Measurements from ENCODE around the gene ATP8A2.

The ATP8A2 gene

GRCh38 chr13:25901460-25902376 is 529.9 kb downstream of the ATP8A2 start:
- Histone ChIP-seq H3K27ac (no peak overlapping the region), H3K4me1 (ENCODE audit: control insufficient read depth in 1 of 2, insufficient read depth in 1 of 2, low read depth in 1 of 2, low read length in 1 of 2) (no peaks in the 10 kb centered on the region), H3K9me3 (no peaks in the 10 kb centered on the region), H3K27me3 (no peaks in the 10 kb centered on the region), H3K36me3 (no peaks in the 10 kb centered on the region), H3K4me3 (ENCODE audit: low read depth in 1 of 2, low read length in 1 of 2) (no peak overlapping the region)
- no peak for TF ChIP-seq CTCF (IDR thresholded peaks at IDR 0.05)

GRCh38 chr13:25902455-25902854 is 530.7 kb downstream of the ATP8A2 start:
- Histone ChIP-seq H3K9me3 (no peaks in the 10 kb centered on the region), H3K27ac (no peak overlapping the region), H3K36me3 (no peaks in the 10 kb centered on the region), H3K4me1 (ENCODE audit: control insufficient read depth in 1 of 2, insufficient read depth in 1 of 2, low read depth in 1 of 2, low read length in 1 of 2) (no peaks in the 10 kb centered on the region), H3K4me3 (ENCODE audit: low read depth in 1 of 2, low read length in 1 of 2) (no peak overlapping the region), H3K27me3 (no peaks in the 10 kb centered on the region)
- no peak for TF ChIP-seq CTCF (IDR thresholded peaks at IDR 0.05)

GRCh38 chr13:25902891-25903341 is 531.1 kb downstream of the ATP8A2 start:
- no peak for TF ChIP-seq CTCF (IDR thresholded peaks at IDR 0.05)
- no peak overlapping the region for H3K4me3 ChIP-seq (ENCODE audit: low read depth in 1 of 2, low read length in 1 of 2)
- no peaks in the 10 kb centered on the region for H3K4me1 ChIP-seq (ENCODE audit: control insufficient read depth in 1 of 2, insufficient read depth in 1 of 2, low read depth in 1 of 2, low read length in 1 of 2)

GRCh38 chr13:25904830-25905229 is 533.1 kb downstream of the ATP8A2 start:
- no peaks in the 10 kb centered on the region for H3K27me3 ChIP-seq
- H3K27ac ChIP-seq: no peak overlapping the region
- H3K4me1 ChIP-seq (ENCODE audit: control insufficient read depth in 1 of 2, insufficient read depth in 1 of 2, low read depth in 1 of 2, low read length in 1 of 2): no peaks in the 10 kb centered on the region
- H3K36me3 ChIP-seq: no peaks in the 10 kb centered on the region
- H3K4me3 ChIP-seq (ENCODE audit: low read depth in 1 of 2, low read length in 1 of 2): no peak overlapping the region
- no peak for TF ChIP-seq CTCF (IDR thresholded peaks at IDR 0.05)
- no peaks in the 10 kb centered on the region for H3K9me3 ChIP-seq

More at GRCh38 chr13:25902891-25903341, 531.1 kb downstream of the ATP8A2 start:
- Histone ChIP-seq H3K27me3 (no peaks in the 10 kb centered on the region), H3K36me3 (no peaks in the 10 kb centered on the region), H3K27ac (no peak overlapping the region), H3K9me3 (no peaks in the 10 kb centered on the region)

GRCh38 chr13:25905611-25906010 is 533.8 kb downstream of the ATP8A2 start:
- H3K27me3 ChIP-seq: no peaks in the 10 kb centered on the region
- no peak overlapping the region for H3K27ac ChIP-seq
- no peak for TF ChIP-seq CTCF (IDR thresholded peaks at IDR 0.05)
- no peaks in the 10 kb centered on the region for H3K9me3 ChIP-seq
- no peaks in the 10 kb centered on the region for H3K36me3 ChIP-seq
- H3K4me3 ChIP-seq (ENCODE audit: low read depth in 1 of 2, low read length in 1 of 2): no peak overlapping the region
- no peaks in the 10 kb centered on the region for H3K4me1 ChIP-seq (ENCODE audit: control insufficient read depth in 1 of 2, insufficient read depth in 1 of 2, low read depth in 1 of 2, low read length in 1 of 2)

Measured in neutrophil (primary cell).